Uterus (tissue), 2 donors: ENCODE results near the gene DTHD1.

Experiments
- POLR2A ChIP-seq, 2 donors: fragments of 450-650 bp; IDR thresholded peaks; one replicate each; pipeline ENCODE4 v1.6.1; 2016; ENCODE audit warnings: antibody characterized with exemption in 2 of 2, mild to moderate bottlenecking in 1 of 2, moderate library complexity in 1 of 2
- TF ChIP-seq, protein P1 (sequence below), 4 experiments: fragments of 200-600 bp in 2 of 4; fragments of 450-650 bp in 2 of 4; sonication (generic) in 2 of 4; IDR thresholded peaks; one replicate each; pipeline ENCODE4 v1.5.1; 2016 to 2019; ENCODE audit warnings: antibody characterized with exemption in 4 of 4, mild to moderate bottlenecking in 2 of 4, moderate library complexity in 1 of 4

DNA sequence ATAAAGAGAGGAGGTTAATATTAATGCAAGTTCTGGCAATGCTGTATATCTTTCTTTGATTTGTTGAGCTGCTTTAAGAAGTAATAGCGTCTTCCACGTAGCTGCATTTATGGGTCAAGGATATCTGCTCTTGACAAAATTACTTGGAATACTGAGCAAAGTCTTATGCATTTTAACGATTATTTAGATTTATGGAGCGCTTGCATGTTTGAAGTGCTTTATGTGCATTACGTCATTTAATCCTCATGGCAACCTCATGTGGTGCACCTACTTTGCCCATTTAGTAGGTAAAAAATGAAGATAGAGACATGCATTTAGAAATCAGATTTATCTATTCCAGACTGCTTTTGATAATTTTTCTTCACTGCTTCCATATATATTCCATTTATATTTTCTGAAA is 46.0 kb downstream of the DTHD1 start:
- TF ChIP-seq, protein P1, sequence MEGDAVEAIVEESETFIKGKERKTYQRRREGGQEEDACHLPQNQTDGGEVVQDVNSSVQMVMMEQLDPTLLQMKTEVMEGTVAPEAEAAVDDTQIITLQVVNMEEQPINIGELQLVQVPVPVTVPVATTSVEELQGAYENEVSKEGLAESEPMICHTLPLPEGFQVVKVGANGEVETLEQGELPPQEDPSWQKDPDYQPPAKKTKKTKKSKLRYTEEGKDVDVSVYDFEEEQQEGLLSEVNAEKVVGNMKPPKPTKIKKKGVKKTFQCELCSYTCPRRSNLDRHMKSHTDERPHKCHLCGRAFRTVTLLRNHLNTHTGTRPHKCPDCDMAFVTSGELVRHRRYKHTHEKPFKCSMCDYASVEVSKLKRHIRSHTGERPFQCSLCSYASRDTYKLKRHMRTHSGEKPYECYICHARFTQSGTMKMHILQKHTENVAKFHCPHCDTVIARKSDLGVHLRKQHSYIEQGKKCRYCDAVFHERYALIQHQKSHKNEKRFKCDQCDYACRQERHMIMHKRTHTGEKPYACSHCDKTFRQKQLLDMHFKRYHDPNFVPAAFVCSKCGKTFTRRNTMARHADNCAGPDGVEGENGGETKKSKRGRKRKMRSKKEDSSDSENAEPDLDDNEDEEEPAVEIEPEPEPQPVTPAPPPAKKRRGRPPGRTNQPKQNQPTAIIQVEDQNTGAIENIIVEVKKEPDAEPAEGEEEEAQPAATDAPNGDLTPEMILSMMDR (IDR thresholded peaks at IDR 0.05) = no peak
- no peak for TF ChIP-seq POLR2A (IDR thresholded peaks at IDR 0.05)
